HG03571 (cell line): ENCODE results near the gene MFN1.
A peak's percentile ranks its signal among the peaks of the same experiment; 100 is the strongest.

Source experiments
- ATAC-seq: cut with Tn5 transposase; IDR thresholded peaks from one replicate; pipeline ENCODE4 v1.9.1; 2021; ENCODE audit not compliant: unreplicated experiment

Gene MFN1

DNA sequence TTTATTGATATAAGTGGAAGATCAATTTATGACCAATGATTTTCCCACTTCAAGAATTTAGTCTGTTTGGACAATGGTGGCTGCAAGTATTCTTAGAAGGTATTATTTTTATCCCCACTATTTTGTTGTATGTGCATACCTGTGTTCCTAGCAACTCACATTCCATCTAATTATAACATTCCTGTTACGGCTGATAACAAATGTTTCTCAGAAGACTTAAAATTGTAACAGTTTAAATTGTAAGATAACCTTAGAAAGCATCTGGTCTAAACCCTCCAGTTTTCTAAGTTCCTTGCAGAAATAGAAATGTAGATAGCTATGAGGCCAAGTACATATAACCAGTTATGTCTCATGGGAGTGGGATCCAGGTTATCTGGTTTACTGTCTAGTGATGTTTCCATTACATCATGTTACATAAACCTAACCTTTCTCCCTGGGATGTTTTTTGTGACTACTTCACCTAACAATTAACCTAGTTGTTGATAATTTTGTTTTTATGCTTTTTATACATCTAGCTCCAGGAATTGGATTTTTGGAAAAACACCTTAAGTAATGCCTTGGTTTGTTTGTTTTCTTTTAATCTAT is 11.1 kb upstream of the MFN1 start:
- ATAC-seq, result no peak

GRCh38 chr3:179348325-179349013 is 960 bp downstream of the MFN1 start:
- ATAC-seq, result peak; percentile 71

DNA sequence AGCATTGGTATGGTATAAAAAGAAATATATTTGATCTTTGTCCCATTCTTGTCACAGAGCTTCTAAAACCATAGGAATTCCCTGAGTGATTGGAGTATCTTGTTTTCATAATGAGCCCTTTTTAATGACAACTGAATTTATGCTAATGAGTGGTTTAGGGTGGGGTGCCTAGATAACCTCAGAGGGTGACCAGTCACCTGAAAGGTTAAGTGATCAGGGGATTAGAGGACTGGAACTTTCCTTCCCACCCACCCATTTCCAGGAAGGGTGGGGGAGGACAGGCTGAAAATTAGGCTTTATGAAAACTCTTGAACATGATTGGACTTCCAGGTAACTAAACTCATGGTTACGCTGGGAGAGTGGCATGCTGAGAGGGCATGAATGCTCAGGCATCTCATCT is 8.5 kb downstream of the MFN1 start:
- ATAC-seq, result no peak

DNA sequence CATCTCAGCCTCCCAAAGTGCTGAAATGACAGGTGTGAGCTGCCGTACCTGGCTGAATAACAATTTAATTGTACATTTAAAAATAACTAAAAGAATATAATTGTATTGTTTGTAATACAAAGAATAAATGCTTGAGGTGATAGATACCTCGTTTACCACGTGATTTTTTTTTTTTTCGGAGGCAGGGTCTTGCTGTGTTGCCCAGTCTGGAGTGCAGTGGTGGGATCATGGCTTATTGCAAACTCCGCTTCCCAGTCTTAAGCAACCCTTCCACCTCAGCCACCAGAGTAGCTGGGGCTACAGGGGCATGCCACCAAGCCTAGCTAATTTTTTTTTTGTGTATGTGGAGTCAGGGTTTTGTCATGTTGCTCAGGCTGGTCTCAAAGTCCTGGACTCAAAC is 15.8 kb downstream of the MFN1 start:
- ATAC-seq, result no peak

- no peak for ATAC-seq
These were observed 22.1 kb downstream of the MFN1 start for GRCh38 chr3:179369621-179370020.

- ATAC-seq, result no peak
These were observed 26.4 kb downstream of the MFN1 start for GRCh38 chr3:179373938-179374337.

- no peak for ATAC-seq
These were observed 27.8 kb downstream of the MFN1 start for GRCh38 chr3:179375091-179375999.

DNA sequence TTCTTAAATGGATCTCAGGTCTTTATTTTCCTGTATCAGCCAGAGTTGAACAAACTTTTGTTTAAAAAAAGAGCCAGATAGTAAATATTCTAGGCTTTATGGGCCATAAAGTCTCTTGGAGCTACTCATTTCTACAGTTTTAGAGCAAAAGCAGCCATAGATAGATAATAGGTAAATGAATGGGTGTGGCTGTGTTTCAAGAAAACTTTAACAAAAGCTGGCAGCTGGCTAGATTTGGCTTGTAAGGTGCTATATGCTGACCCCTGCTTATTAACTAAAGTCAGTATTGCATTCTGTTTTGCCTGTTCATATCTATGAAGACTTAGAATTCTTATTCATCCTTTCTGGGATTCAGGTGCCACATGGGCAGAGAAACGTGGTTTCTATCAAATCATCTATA is 29.0 kb downstream of the MFN1 start:
- no peak for ATAC-seq

- ATAC-seq, result no peak
These were observed 44.4 kb downstream of the MFN1 start for GRCh38 chr3:179391906-179392305.

DNA sequence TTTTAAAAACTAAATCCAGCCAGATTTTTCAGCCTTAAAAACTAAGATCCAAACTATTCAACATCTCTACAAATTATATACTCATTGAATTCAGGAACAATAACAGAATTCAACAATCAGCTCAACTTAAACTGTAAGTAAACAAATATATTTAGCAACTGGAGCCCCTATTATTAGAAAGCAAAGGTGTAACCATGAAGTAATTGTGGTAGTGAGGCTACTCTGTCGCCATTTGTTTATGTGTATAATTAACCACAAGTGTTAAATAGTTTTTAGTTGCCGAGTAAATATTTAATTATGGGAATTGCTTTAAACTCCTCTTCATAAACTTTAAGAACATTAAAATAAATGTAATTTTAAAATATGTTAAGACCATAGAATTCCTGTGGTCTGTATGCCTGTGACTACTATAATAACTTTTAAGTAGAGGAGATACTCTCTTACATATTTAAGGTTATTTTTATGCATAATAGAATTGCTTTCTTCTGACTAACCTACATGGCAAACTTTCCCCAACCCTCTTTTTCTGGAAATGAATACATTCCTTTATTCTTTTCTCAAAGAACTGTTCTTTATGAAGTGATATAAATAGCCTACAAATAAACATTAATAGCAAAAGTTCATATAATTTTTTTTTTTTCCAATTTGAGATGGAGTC is 51.2 kb downstream of the MFN1 start:
- no peak for ATAC-seq

GRCh38 chr3:179401561-179401960 is 54.1 kb downstream of the MFN1 start:
- ATAC-seq, result no peak

GRCh38 chr3:179402963-179403362 is 55.5 kb downstream of the MFN1 start:
- no peak for ATAC-seq

DNA sequence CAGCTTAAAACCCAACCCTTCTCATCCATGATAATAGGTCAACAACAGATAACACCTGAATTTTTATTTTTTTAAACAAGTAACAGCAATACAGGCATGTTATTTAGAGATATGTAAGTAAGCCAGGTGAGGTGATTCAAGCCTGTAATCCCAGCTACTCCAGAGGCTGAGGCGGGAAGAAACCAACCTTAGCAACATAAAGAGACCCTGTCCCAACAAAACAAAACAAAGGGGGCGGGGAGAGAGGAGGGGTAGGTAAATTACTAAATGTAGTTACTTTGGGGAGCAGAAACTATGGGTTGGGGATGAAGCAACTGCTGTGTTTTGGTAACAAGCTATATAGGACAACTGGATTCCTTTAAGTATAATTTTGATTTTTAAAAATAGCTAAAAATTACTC is 56.8 kb downstream of the MFN1 start:
- ATAC-seq, result no peak

DNA sequence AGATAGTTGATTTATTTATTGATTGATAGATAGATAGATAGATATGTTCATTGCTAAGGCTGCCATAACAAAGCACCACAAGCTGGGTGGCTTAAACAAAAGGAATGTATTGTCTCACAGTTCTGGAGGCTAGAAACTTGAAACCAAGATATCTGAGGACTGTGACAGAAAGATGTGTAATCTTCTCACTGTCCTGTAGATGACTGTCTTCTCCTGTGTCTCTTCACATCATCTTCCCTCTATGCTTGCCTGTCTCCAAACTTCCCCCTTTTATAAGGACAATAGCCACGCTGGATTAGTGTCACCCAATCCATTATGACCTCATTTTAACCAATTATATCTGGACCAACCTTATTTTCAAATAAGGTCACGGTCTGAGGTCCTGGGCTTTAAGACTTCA is 62.8 kb downstream of the MFN1 start:
- no peak for ATAC-seq

GRCh38 chr3:179410999-179411398 is 63.5 kb downstream of the MFN1 start:
- ATAC-seq, result no peak

DNA sequence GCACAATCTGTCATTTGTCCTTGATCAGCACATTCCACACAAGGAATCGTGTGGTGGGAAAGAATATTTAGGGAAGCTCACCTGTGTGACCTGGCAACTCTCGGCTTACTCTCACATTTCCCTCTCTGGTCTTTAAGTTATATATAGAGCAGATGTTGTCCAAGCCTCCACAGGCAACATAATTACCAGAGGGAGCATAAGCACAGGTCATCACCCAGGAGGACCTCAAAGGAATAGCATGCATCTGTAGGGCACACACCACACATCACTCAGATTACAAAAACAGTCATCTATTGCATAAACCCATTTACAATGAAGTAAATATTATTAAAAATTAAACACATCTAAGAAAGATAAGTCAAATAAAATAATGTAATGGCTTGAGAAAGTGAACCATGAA is 67.3 kb downstream of the MFN1 start:
- no peak for ATAC-seq

- no peak for ATAC-seq
These were observed 67.9 kb downstream of the MFN1 start for GRCh38 chr3:179415377-179415776.

DNA sequence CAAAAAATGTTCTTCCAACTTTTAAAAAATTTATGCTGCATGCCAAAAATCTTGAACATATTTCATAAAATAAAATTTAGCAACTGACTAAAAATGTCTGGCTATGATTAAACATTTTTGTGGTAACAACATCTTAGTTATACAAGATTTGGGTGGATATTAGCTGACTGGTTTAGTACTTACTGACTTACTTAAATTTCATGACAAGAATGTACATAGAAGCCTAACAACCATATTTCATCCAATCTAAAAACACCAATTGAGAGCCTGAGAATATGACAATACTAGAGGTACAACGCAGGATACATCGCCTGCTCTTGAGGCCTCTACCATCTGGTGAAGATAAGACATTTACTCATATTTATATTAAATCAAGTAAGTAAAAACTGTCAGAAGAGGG is 69.2 kb downstream of the MFN1 start:
- no peak for ATAC-seq

DNA sequence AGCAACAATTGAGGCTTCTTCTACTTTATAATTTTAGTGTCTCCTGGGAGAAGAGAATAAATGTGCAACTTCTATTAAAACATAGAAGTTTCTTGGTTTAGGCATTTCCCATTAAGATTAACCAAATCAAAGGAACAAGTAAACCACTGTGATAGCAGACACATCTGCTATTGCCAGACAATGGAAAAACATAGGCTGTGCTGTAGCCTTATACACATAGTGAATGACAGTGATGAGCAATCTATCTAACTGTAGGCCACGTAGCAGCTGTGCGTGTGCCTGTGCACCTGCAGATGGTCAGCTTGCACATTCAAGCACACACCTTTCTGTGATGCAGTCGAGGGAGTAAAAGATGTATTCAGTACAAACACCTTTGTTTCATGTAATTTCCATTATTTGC is 71.1 kb downstream of the MFN1 start:
- no peak for ATAC-seq

DNA sequence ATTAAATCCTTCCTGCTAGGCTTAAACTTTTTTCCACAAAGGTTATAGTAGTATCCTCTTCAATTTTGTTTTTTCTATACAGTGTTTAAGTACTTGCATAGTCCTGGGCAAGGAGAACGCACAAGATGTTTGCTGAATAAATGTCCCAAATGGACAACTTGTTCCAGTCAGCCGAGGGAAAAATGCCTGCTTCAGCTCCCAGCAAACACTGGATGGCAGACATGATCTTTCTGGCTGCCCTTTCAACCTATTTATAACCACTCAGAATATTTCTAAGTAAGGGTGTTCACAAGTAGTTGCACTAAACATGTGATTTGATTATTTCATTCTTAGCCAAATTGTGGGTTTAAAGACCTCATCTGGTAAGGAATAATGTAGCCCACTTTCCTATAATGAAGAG is 74.0 kb downstream of the MFN1 start:
- no peak for ATAC-seq

DNA sequence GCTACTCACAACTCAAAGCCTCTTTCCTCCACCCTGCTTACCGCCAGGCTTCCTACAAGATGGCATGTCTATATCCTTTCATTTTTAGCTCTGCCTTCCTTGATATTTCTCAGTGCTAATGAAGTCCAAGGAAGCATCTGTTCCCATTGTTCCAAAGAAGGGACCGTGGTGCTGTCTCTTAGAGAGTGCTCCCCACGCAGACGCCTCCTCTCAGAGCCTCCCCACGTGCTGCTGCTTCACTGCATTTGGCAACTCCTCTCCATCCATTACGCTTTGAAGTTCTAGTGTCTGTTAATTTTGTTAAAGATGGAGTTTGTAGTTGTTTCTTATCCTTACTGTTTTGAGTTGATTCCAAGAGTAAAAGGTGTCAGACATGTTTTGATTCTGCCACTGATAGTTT is 77.6 kb downstream of the MFN1 start:
- ATAC-seq, result no peak
